Endothelial cell (in vitro differentiated cells): ENCODE results near the gene SELENOF. TPM values are rescaled to one million over a fixed set of nuclear protein-coding genes. Genes with fewer than 3 reads are reported as not detected.

Experiments used
- DNase-seq: peaks from one replicate; pipeline ENCODE4 v3.0.0; 2021; ENCODE audit warnings: low spot score
- H3K27ac Mint-ChIP-seq: one replicate; pipeline ENCODE4 v1.8.0; 2021; ENCODE audit warnings: mixed read lengths, inconsistent platforms; ENCODE audit not compliant: unreplicated experiment
- H3K27me3 Mint-ChIP-seq: one replicate; pipeline ENCODE4 v1.8.0; 2021; ENCODE audit warnings: mild to moderate bottlenecking, moderate library complexity, mixed read lengths, inconsistent platforms; ENCODE audit not compliant: unreplicated experiment
- H3K36me3 Mint-ChIP-seq: one replicate; pipeline ENCODE4 v1.8.0; 2021; ENCODE audit warnings: mild to moderate bottlenecking, low read depth, mixed read lengths, inconsistent platforms; ENCODE audit not compliant: unreplicated experiment
- H3K4me1 Mint-ChIP-seq: one replicate; pipeline ENCODE4 v1.8.0; 2021; ENCODE audit warnings: mild to moderate bottlenecking, mixed read lengths, inconsistent platforms; ENCODE audit not compliant: unreplicated experiment
- H3K4me3 Mint-ChIP-seq: one replicate; pipeline ENCODE4 v1.8.0; 2021; ENCODE audit warnings: mild to moderate bottlenecking, mixed read lengths, inconsistent platforms; ENCODE audit not compliant: unreplicated experiment
- H3K9me3 Mint-ChIP-seq: one replicate; pipeline ENCODE4 v1.8.0; 2021; ENCODE audit warnings: mixed read lengths, inconsistent platforms; ENCODE audit not compliant: unreplicated experiment
- total RNA-seq: library from RNA; stranded (reverse); fragmentation: NEBNext Ultra II Directional; extraction: Animal tissue kit (Norgen Biotek cat#: 25700); gene quantifications from one replicate; pipeline ENCODE4 v1.2.1, GENCODE V29; 2021; ENCODE audit not compliant: unreplicated experiment
- TF ChIP-seq, protein P1 (sequence below): fragments of 200-600 bp; sonication (generic); IDR thresholded peaks from one replicate; pipeline ENCODE4 v1.5.0; 2021; ENCODE audit warnings: antibody characterized with exemption; ENCODE audit not compliant: unreplicated experiment

Gene SELENOF
- total RNA-seq, 1 donor from 2014 or later: 131 TPM

GRCh38 chr1:86846164-86846647, 67.7 kb downstream of the SELENOF start:
- Mint-ChIP-seq H3K27me3 (peaks cover 2% of the 10 kb centered on the region), H3K4me3 (no peak overlapping the region), H3K4me1 (no peaks in the 10 kb centered on the region), H3K27ac (no peak overlapping the region), H3K36me3 (no peaks in the 10 kb centered on the region), H3K9me3 (no peaks in the 10 kb centered on the region)
- DNase-seq: no peak
- TF ChIP-seq, protein P1, sequence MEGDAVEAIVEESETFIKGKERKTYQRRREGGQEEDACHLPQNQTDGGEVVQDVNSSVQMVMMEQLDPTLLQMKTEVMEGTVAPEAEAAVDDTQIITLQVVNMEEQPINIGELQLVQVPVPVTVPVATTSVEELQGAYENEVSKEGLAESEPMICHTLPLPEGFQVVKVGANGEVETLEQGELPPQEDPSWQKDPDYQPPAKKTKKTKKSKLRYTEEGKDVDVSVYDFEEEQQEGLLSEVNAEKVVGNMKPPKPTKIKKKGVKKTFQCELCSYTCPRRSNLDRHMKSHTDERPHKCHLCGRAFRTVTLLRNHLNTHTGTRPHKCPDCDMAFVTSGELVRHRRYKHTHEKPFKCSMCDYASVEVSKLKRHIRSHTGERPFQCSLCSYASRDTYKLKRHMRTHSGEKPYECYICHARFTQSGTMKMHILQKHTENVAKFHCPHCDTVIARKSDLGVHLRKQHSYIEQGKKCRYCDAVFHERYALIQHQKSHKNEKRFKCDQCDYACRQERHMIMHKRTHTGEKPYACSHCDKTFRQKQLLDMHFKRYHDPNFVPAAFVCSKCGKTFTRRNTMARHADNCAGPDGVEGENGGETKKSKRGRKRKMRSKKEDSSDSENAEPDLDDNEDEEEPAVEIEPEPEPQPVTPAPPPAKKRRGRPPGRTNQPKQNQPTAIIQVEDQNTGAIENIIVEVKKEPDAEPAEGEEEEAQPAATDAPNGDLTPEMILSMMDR: no peak

GRCh38 chr1:86845514-86845913, 68.4 kb downstream of the SELENOF start:
- DNase-seq: no peak
- TF ChIP-seq, protein P1: no peak
- Mint-ChIP-seq H3K9me3 (no peaks in the 10 kb centered on the region), H3K4me1 (no peaks in the 10 kb centered on the region), H3K36me3 (no peaks in the 10 kb centered on the region), H3K27me3 (peaks cover 2% of the 10 kb centered on the region), H3K27ac (no peak overlapping the region), H3K4me3 (no peak overlapping the region)

GRCh38 chr1:86841116-86841515, 72.8 kb downstream of the SELENOF start:
- H3K4me1 Mint-ChIP-seq: no peaks in the 10 kb centered on the region
- no peaks in the 10 kb centered on the region for H3K36me3 Mint-ChIP-seq

GRCh38 chr1:86833461-86834215, 80.3 kb downstream of the SELENOF start:
- Mint-ChIP-seq H3K27me3 (no peaks in the 10 kb centered on the region), H3K4me3 (no peak overlapping the region), H3K27ac (no peak overlapping the region), H3K4me1 (no peaks in the 10 kb centered on the region), H3K9me3 (no peaks in the 10 kb centered on the region), H3K36me3 (no peaks in the 10 kb centered on the region)
- TF ChIP-seq, protein P1: peak; percentile 58
- DNase-seq: peak; percentile 65

More at GRCh38 chr1:86841116-86841515, 72.8 kb downstream of the SELENOF start:
- Mint-ChIP-seq H3K27me3 (no peaks in the 10 kb centered on the region), H3K9me3 (no peaks in the 10 kb centered on the region), H3K27ac (no peak overlapping the region), H3K4me3 (no peak overlapping the region)
- no peak for DNase-seq
- TF ChIP-seq, protein P1: no peak

GRCh38 chr1:86832433-86832832, 81.5 kb downstream of the SELENOF start:
- DNase-seq: no peak
- Mint-ChIP-seq H3K9me3 (no peaks in the 10 kb centered on the region), H3K36me3 (no peaks in the 10 kb centered on the region), H3K27me3 (no peaks in the 10 kb centered on the region), H3K4me3 (no peak overlapping the region), H3K4me1 (no peaks in the 10 kb centered on the region), H3K27ac (no peak overlapping the region)
- TF ChIP-seq, protein P1: no peak
